Superior temporal gyrus (tissue), 1 donor: ENCODE results near the gene ALDH1A1.

Source experiments
- DNase-seq: peaks from one replicate; pipeline ENCODE4 v3.0.0-alpha.2; 2016; ENCODE audit errors: extremely low spot score

ALDH1A1 gene

DNA sequence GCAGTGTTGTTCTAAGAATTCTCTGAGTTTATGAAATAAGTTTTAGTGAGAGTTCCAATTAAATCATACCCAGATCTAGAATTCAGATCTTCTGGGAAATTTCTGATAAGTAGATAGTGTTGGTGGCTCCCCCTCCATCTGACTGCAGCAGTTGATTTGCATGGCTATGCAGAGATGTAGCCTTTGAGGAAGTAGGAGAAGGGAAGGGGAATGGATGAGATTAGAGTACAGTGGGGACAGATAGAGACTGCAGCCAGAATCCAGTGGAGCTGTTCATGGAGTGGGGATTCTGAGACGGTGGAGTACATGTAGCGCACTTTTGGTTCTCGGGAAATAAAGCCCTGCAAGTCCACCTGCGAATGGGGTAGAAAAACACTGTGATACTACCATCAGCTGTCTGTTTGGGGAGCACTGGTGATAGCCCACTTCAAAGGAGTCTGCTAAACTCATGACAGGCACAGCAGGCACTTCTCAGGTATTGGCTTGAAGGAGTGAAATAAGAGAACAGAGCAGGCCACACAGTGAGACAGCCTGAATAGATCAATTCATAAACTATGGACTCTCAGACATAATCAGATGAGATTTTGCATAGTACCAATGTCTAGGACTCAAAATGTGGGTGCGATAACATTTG is 96.8 kb downstream of the ALDH1A1 start:
- DNase-seq, result no peak

DNA sequence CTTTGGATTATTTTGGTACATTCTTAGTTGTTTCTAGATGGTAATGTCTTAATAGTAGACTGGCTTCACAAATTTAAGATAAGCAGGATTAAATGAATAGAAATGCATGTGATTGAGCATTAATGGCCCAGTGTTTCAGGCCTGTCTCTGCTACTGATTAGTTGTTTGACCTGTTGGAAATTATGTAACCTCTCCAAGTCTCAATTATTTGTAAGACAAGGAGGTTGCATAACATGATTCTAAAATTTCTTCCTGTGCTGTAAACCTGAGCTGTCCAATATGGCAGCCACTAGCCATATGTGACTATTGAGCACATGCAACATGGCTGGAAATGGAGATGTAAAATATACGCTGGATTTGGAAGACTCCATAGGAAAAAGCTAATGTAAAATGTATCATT is 97.5 kb downstream of the ALDH1A1 start:
- DNase-seq, result no peak
